ENCODE results near the gene MAN1B1.

MAN1B1 gene

DNA sequence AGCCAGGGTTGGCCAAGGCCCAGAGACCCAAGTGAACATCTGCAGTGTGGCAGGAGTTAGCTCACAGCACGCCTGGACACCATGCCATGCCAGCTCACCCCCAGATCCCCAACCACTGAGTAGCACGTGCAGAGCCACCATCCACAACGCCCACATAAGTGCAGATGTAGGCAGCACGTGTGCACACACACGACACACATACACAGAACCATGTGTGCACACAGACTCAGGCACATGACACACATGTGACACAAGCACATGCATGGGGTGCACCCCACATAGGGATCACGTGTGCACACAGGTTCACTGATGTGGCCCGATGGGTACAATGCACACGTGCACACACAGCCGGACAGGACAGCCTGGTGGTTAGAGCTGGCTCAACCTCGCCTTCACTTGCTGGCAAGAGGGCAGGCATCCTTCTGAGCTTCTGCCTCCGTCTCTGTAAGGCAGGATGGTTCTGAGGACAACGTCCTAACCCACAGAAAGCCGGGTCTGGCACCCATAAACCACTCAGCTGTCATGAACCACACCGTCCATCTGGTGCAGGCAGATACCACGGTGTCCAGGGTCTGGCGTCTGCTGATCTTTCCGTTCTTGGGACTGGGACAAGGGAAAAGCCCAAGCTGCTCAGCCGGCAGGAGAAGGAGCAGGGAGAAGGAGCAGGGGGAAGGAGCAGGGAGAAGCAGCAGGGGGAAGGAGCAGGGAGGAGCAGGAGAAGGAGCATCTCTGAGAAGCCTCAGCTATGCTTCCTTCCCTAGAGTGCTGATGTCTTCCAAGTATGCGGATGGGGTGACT is 71.0 kb downstream of the MAN1B1 start:
- TF ChIP-seq, protein P1, sequence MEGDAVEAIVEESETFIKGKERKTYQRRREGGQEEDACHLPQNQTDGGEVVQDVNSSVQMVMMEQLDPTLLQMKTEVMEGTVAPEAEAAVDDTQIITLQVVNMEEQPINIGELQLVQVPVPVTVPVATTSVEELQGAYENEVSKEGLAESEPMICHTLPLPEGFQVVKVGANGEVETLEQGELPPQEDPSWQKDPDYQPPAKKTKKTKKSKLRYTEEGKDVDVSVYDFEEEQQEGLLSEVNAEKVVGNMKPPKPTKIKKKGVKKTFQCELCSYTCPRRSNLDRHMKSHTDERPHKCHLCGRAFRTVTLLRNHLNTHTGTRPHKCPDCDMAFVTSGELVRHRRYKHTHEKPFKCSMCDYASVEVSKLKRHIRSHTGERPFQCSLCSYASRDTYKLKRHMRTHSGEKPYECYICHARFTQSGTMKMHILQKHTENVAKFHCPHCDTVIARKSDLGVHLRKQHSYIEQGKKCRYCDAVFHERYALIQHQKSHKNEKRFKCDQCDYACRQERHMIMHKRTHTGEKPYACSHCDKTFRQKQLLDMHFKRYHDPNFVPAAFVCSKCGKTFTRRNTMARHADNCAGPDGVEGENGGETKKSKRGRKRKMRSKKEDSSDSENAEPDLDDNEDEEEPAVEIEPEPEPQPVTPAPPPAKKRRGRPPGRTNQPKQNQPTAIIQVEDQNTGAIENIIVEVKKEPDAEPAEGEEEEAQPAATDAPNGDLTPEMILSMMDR (IDR thresholded peaks at IDR 0.05), result no peak

DNA sequence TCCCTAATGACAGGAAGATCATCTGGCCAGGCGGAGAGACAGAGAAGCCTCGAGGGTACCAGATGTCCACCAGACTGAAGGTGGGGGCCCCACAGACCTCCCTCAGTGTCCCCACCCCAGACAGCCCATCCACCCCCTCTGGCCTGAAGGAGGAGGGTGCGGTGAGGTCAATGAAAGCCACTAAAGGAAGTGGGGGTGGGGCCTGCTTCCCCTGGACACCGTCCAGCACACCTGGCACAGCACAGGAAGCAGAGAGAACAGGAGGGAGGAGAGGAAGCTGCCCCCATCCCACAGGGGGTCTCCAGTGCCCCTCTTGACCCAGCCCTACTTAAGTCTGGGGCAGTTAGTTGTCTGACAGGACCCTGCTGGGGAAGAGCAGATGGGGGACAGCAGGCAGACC is 71.8 kb downstream of the MAN1B1 start:
- TF ChIP-seq, protein P1 (IDR thresholded peaks at IDR 0.05), result no peak

Measured in LNCAP (cell line).